Suprapubic skin (tissue), 4 donors: ENCODE results near the gene FGFR3. TPM values are rescaled to one million over a fixed set of nuclear protein-coding genes. Genes with fewer than 3 reads are reported as not detected.

Source experiments
- DNase-seq, 2 donors: peaks; one replicate each; pipeline ENCODE4 v3.0.0-alpha.2; 2019; ENCODE audit warnings: low spot score in 2 of 2
- H3K27ac ChIP-seq: fragments of 200-600 bp; sonication (generic); one replicate; pipeline ENCODE4 v1.5.1; 2019
- H3K27me3 ChIP-seq: fragments of 200-600 bp; sonication (generic); one replicate; pipeline ENCODE4 v1.5.1; 2019
- H3K36me3 ChIP-seq: fragments of 200-600 bp; sonication (generic); one replicate; pipeline ENCODE4 v1.5.1; 2019
- H3K4me1 ChIP-seq: fragments of 200-600 bp; sonication (generic); one replicate; pipeline ENCODE4 v1.5.1; 2019
- H3K4me3 ChIP-seq: fragments of 200-600 bp; sonication (generic); one replicate; pipeline ENCODE4 v1.5.1; 2019; ENCODE audit warnings: mild to moderate bottlenecking
- H3K9me3 ChIP-seq: fragments of 200-600 bp; sonication (generic); one replicate; pipeline ENCODE4 v1.5.1; 2019
- EP300 ChIP-seq: sonication (generic); formaldehyde crosslinking; IDR thresholded peaks from one replicate; pipeline ENCODE4 v1.6.1; 2017; ENCODE audit warnings: antibody characterized with exemption
- POLR2A ChIP-seq, 2 donors: fragments of 450-650 bp; IDR thresholded peaks; one replicate each; pipeline ENCODE4 v1.6.1; 2017; ENCODE audit warnings: antibody characterized with exemption in 2 of 2, mild to moderate bottlenecking in 2 of 2, moderate library complexity in 2 of 2
- POLR2AphosphoS5 ChIP-seq, 3 donors: sonication (generic); formaldehyde crosslinking; IDR thresholded peaks; one replicate each; pipeline ENCODE4 v1.6.1; 2017; ENCODE audit warnings: antibody characterized with exemption in 3 of 3
- WGBS: methylation state at CpG from one replicate; pipeline ENCODE4 v1.1.5; 2018; 5-methylcytosine and 5-hydroxymethylcytosine counted together
- total RNA-seq, 4 donors: library from RNA; depleted of rRNA; stranded (reverse); fragments of >200 nt; gene quantifications; one replicate each; pipeline ENCODE4 v1.1.0, GENCODE V29; 2016
- TF ChIP-seq, protein P1 (sequence below), 2 donors: fragments of 200-600 bp in 1 of 2; fragments of 450-650 bp in 1 of 2; sonication (generic) in 1 of 2; IDR thresholded peaks; one replicate each; pipeline ENCODE4 v1.5.1; 2016 to 2019; ENCODE audit warnings: antibody characterized with exemption in 2 of 2, mild to moderate bottlenecking in 1 of 2, moderate library complexity in 1 of 2

Gene FGFR3
- total RNA-seq, 4 donors from 2014 or later: 511 to 829 (median 662) TPM

DNA sequence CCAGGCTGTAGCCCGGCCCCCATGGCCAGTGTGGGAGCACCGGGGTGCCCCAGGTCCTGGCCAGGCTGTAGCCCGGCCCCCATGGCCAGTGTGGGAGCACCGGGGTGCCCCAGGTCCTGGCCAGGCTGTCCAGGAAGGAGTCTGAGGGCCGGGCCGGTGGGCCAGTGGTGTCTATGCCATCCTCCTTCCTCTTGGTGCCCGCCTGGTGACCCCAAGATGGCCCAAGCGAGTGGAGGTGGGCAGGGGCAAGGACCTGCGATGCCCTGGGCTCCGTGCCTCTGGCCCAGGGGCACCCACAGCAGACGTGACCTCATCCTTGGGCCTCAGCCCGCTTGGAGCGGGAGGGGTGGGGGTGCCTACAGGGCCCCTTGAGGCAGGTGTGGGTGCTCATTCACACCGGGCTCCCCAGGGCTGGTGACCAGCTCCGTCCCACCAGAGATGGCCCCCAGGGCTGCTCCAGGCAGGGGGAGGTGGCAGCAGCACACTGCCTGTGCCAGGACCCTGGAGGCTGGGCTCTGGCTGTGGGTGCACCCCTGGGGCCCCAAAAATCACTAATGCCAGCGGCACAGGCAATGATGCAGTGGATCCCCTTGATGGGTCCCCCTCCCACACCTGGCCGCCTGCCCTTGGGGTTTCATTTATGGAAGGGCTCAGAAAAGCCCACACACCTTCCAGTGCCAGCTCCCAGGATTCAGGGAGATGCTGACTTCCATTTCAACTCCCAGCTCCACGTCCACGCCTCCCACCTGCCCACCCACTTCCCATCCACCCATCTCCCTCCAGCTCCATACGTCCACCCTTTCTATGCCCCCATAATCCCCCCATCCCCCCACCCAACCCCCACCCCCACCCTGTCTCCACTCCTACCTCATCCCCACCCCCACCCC lies 36.0 kb upstream of the FGFR3 start:
- Histone ChIP-seq H3K4me1 (peaks cover 83% of the 10 kb centered on the region), H3K27ac (no peak overlapping the region), H3K27me3 (no peaks in the 10 kb centered on the region), H3K36me3 (no peaks in the 10 kb centered on the region), H3K4me3 (no peak overlapping the region), H3K9me3 (no peaks in the 10 kb centered on the region)
- WGBS: 39% methylated on average over 5 of the region's 20 CpGs
- DNase-seq: no peak
- TF ChIP-seq EP300: no peak
- TF ChIP-seq POLR2A (IDR thresholded peaks at IDR 0.05): no peak
- TF ChIP-seq, protein P1, sequence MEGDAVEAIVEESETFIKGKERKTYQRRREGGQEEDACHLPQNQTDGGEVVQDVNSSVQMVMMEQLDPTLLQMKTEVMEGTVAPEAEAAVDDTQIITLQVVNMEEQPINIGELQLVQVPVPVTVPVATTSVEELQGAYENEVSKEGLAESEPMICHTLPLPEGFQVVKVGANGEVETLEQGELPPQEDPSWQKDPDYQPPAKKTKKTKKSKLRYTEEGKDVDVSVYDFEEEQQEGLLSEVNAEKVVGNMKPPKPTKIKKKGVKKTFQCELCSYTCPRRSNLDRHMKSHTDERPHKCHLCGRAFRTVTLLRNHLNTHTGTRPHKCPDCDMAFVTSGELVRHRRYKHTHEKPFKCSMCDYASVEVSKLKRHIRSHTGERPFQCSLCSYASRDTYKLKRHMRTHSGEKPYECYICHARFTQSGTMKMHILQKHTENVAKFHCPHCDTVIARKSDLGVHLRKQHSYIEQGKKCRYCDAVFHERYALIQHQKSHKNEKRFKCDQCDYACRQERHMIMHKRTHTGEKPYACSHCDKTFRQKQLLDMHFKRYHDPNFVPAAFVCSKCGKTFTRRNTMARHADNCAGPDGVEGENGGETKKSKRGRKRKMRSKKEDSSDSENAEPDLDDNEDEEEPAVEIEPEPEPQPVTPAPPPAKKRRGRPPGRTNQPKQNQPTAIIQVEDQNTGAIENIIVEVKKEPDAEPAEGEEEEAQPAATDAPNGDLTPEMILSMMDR (IDR thresholded peaks at IDR 0.05): no peak
- no peak for TF ChIP-seq POLR2AphosphoS5 (IDR thresholded peaks at IDR 0.05)

DNA sequence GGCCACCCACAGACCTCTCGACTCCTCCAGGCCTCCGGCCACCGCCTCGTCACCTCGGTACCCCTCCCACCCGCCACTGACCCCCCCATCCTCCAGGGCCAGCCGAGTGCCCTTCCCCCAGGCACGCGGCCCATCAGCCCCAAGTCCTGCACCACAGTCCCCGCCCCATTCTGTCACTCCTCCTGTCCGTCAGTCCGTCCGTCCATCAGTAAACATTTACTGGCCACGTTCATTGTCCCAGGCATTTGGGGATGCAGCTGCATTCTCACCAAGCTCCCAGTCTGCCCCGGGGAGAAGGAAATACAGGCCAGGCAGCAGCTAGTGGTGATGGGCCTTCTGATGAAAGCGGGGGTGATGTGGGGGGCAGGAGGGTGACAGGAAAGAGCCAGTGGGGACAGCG lies 35.3 kb upstream of the FGFR3 start:
- 68% methylated on average over 16 of the region's 17 CpGs for WGBS
- no peak for DNase-seq
- TF ChIP-seq, protein P1 (IDR thresholded peaks at IDR 0.05): no peak
- TF ChIP-seq EP300 (no peak), POLR2AphosphoS5 (IDR thresholded peaks at IDR 0.05) (no peak), POLR2A (IDR thresholded peaks at IDR 0.05) (no peak)
- Histone ChIP-seq H3K27ac (no peak overlapping the region), H3K27me3 (no peaks in the 10 kb centered on the region), H3K4me3 (no peak overlapping the region), H3K36me3 (no peaks in the 10 kb centered on the region), H3K9me3 (no peaks in the 10 kb centered on the region), H3K4me1 (peaks cover 76% of the 10 kb centered on the region)

DNA sequence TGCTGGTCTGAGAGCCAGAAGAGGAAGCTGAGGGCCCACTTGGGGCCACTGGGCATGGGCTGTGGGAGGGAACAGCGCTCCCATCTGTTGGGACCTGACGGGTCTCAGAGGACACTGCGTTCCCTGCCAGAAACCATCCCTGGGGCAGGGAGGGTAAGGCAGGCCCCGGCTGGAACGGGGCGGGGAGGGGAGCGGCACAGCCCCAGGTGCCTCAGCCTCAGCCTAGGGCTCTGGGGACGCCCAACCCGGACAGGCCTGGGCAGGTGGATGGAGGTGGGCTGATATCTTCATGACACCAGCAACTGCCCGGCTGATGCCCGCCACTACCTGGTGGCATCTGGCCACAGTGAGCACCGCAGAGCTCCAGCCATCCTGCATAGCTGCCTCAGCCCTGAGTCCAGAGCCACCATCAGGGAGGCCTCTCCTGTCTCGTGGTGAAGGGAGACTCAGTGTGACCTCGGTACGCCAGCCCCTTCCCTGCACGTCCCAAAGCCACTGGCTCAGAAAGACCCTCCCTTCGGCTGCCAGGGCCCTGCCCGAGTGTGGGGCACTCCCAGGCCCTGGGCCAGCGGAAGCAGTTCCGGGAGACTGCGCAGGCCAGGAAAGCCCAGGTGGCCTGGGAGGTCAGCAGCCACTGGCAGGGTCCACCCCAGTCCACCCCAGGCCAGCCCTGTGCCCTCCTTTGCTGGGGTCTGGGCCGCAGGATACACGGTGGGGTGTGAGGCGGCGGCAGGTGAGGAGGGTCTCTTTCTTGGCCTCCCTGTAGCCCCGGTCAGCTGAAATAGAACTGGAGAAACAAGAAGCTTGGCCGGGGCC lies 34.6 kb upstream of the FGFR3 start:
- Histone ChIP-seq H3K36me3 (no peaks in the 10 kb centered on the region), H3K27me3 (no peaks in the 10 kb centered on the region), H3K4me3 (no peak overlapping the region), H3K27ac (peak overlapping the region; percentile 48), H3K4me1 (peaks cover 76% of the 10 kb centered on the region), H3K9me3 (no peaks in the 10 kb centered on the region)
- DNase-seq: no peak
- 74% methylated on average over 7 of the region's 27 CpGs for WGBS
- TF ChIP-seq EP300 (no peak), POLR2AphosphoS5 (IDR thresholded peaks at IDR 0.05) (no peak), POLR2A (IDR thresholded peaks at IDR 0.05) (no peak)
- TF ChIP-seq, protein P1 (IDR thresholded peaks at IDR 0.05): no peak

DNA sequence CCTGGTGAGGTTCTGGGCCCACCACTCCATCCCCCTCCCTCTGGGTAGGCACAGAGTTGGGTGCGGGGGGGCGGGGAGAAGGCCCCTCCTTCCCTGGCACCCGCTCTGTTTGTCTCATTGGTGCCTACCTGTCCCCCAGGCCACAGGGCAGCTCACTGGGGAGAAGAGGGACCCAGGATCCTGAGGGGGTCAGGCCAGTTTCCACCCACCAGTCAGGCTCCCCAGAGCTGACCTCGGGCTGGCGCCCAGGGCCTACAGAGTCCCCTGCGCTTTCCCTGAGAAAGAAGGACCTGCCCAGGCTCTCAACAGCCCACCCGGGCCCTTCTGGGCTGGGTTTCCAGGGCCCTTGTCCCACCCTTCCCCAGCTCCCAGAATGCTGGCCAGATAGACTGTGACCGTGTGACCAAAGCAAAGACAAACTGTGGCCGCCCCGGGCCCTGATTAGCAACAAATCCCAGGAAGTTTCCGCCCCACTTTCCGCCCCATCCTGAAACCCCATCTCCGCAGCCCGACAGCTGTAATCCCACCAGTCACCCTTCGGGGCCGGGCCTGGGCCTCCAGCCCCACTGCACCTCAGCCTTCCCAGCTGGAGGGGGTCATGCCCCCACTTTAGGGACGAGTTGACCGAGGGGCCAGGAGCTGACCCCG lies 33.8 kb upstream of the FGFR3 start:
- H3K4me3 ChIP-seq: no peak overlapping the region
- H3K27ac ChIP-seq: no peak overlapping the region
- no peak for DNase-seq
- TF ChIP-seq POLR2AphosphoS5 (IDR thresholded peaks at IDR 0.05) (no peak), EP300 (no peak), POLR2A (IDR thresholded peaks at IDR 0.05) (no peak)
- TF ChIP-seq, protein P1 (IDR thresholded peaks at IDR 0.05): no peak
- peaks cover 75% of the 10 kb centered on the region for H3K4me1 ChIP-seq
- 70% methylated on average over 2 of the region's 19 CpGs for WGBS
- no peaks in the 10 kb centered on the region for H3K9me3 ChIP-seq
- no peaks in the 10 kb centered on the region for H3K36me3 ChIP-seq
- H3K27me3 ChIP-seq: no peaks in the 10 kb centered on the region
